Hepatocyte (in vitro differentiated cells): ENCODE data around the gene MED16.

ENCODE experiments used
- EZH2 ChIP-seq: fragments of 200-600 bp; sonication (generic); IDR thresholded peaks from 2 replicates; pipeline ENCODE4 v1.6.1; 2016; ENCODE audit warnings: antibody characterized with exemption, mild to moderate bottlenecking, borderline replicate concordance
- EZH2phosphoT487 ChIP-seq: fragments of 200-600 bp; sonication (generic); IDR thresholded peaks from one replicate; pipeline ENCODE4 v1.6.1; 2018; ENCODE audit warnings: antibody characterized with exemption, mild to moderate bottlenecking, low read depth, moderate library complexity; ENCODE audit not compliant: unreplicated experiment, severe bottlenecking
- TF ChIP-seq, protein P1 (sequence below): fragments of 200-600 bp; sonication (generic); IDR thresholded peaks from 2 replicates; pipeline ENCODE4 v1.5.1; 2016; ENCODE audit warnings: antibody characterized with exemption, mild to moderate bottlenecking; ENCODE audit not compliant: poor library complexity

DNA sequence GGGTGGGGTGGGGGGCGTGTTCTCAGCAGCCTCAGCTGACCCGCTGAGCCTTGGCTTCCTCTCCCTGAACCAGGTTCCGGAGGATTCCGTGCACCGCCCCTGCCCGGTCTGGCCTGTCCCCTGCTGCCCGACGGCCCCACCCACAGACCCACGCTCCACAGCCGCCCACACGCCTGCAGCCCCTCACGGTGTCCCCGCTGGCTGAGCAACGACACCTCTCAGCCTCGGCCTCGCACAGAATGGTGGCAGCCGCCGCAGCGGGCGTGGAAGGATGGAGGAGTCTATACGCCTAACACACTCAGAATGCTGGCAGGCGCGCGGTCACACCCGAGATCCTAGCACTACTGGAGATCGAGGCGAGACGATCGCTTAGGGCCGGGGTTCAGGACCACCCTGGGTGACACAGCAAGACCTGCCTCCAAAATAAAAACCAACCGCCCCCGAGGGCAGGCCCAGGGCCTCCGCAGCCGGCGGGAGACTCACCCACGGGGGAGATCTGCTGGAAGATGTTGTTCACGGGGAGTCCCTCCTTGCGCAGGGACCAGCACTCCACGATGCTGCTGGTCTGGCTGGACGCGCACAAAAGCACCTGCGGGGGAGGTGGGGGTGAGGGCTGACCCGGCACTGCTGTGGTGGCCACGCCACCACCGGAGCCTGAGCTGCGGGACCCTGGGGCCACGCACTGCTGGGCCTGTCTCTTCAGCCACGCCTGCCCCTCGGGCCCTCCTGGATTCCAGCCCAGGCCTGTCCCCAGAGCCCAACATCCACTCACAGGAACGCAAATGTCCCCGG is 8.4 kb downstream of the MED16 start:
- TF ChIP-seq, protein P1, sequence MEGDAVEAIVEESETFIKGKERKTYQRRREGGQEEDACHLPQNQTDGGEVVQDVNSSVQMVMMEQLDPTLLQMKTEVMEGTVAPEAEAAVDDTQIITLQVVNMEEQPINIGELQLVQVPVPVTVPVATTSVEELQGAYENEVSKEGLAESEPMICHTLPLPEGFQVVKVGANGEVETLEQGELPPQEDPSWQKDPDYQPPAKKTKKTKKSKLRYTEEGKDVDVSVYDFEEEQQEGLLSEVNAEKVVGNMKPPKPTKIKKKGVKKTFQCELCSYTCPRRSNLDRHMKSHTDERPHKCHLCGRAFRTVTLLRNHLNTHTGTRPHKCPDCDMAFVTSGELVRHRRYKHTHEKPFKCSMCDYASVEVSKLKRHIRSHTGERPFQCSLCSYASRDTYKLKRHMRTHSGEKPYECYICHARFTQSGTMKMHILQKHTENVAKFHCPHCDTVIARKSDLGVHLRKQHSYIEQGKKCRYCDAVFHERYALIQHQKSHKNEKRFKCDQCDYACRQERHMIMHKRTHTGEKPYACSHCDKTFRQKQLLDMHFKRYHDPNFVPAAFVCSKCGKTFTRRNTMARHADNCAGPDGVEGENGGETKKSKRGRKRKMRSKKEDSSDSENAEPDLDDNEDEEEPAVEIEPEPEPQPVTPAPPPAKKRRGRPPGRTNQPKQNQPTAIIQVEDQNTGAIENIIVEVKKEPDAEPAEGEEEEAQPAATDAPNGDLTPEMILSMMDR = no peak
- TF ChIP-seq EZH2 = no peak
- TF ChIP-seq EZH2phosphoT487 = no peak
